NCI-H1694 treated with DMSO at 0.1 percent for 48 hours (cell line): ENCODE results near the gene MLN.
A peak's percentile ranks its signal among the peaks of the same experiment; 100 is the strongest.

Experiments
- DNase-seq: peaks from one replicate; lab custom pipeline; 2025; lab: John Stamatoyannopoulos, UW

Gene MLN

DNA sequence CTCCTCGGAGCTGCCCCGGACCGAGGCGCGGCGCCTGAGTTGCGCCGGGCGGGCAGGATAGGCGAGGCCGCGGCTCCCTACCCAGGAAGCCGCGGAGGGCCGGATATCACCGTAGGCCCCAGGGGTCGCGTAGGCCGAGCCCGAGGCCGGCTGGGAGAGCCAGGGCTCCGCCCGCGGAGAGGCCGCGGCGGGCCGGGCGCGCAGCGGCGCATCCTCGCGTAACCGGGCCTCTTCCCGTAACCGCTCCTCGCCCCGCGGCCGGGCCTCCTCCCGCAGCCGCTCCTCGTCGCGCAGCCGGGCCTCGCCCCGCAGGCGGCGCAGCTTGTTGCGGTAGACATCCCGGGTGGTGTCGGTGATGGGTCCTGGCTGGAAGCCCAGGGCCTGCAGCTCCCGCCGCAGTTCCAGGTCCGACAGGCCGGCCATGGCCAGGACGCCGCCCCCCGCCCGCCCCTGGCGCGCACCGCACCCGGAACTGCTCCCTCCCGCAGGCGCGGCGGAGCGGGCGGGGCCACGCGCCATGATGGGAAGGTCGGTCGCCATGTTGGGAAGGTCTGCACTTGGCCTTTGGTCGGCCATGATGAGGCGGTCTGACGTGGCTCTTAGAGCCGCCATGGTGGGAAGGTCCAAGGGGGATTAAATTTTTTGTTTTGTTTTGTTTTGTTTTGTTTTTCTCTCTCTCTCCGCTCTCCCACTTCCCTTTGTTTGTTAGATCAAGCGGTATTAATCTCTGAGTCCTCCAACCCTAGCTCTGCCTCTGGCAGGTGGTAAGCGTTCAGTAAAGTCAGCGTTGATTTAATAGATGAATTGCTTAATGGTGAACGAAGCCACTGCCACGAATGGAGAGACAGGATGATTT, 14.9 kb downstream of the MLN start, which contains the start of gene LEMD2:
Gene LEMD2, minus strand, starts transcription at position 437 of the 856 bp plus-strand sequence. Its CDS starts 14 bp downstream, at position 423.
- peak; percentile 79 for DNase-seq

DNA sequence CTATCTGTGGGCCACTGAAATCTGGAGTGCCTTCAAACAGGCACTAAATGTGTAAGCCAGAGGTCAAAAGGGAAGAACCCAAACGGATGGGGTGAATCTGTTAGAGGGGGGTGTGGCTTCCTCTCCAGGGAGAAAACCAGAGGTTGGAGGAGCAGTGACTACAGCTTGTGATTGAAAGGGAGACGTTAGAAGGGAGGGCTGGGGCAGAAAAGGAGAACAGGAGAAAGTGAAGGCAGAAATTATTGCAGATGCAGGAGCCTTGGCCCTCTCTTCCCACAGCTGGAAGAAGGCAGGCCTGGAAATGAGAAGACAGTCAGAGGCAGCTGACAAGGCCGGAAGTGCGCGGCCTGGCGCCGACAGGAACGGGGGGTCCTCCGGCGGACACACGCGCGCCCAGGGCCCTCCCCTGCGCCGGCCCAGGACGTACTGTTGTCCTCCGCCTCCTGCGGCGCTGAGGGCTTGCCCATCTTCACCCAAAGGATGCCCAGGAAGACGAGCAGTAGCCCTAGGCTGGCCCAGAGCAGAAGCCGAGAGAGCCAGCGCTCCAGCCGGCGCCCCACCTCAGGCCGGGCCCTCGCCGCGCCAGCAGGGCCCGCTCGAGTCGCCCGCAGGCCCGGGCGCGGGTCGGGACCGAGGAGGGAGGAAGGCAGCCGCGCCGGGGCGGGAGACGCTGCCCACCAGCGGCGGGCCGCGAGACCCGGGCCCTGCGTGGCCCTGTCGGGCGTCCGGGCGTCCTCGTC, 15.7 kb downstream of the MLN start:
- DNase-seq: peak; percentile 14

DNA sequence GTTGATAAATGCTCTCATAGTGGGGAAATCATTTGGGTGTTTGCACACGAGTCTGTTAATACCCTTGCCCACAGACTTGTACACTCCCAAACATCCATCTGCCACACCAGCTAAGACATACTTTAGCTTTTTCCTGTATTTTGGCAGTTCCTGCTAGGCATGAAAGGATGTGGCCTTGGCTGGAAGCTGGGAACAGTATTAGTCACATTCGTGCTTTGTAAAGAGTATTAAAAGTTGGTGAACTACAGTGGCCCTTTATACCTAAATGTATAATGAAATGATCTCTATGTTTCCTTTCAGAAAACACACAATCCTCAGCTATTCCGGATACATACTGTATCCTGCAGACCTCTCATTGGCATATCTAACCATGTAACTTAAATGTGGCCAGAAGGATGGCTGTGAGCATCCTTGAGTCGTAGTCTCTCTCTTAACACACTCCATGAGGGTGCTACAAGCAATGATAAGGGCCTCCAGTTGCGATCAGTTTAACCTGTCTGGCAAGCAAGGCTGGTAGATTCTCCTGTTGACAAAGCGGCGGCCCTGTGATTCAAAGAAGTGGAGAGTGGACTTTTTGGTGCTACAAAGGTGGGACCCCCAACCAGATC, 16.4 kb downstream of the MLN start:
- no peak for DNase-seq

DNA sequence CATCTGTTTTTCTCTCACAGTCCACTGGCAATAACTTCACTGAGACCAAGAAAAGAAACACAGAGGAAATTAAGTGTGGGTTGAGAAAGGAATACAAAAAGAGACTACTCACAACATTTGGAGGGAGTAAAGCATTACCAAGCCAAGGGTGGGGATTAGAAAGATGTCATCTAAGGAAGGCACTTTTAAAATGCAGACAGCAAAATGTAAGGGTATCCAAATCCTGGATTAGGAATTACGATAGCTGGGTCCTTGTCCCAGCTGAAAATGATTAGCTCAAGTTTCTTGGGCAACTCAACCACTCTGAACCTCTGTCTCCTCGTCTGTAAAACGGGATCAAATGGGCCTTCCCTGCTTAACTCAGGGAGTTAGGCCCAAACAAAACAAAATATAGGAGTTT, 17.1 kb downstream of the MLN start:
- DNase-seq: no peak

DNA sequence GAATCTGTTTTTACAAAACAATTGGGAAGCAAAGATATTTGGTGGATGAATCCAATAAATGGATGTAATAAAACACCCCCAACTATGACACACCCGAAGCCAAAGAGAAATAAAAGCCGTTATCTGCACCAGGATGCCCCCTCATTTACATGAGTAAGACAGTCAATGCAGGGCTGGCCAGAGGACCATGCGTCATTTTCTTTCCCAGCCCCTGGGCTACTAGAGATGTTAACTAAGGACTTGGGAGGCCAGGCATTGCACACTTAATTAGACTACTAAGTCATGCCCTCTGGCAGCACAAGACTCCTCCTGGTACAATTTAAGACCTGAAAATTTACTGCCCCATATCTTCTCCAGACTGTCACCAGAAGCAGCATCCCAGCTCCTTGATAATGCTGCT, 18.0 kb downstream of the MLN start:
- DNase-seq: no peak

DNA sequence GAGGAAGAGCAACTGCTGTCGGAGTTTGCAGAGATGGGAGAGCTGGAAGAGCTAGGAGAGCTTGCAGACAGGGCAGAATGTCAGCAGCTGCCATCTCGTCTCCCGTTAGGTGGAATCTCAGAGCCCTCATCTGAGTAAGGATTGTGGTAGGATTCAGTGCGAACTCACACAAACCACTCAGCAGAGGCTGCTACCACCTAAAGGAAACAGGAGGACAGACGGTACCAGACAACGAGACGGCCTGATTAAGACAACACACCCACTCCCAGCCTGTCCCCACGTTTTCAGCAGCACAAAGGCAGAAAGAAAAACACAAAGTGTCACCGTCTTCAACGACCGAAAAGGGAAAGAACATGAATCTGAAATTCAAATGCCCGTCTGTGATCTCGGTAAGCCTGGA, 19.0 kb downstream of the MLN start:
- DNase-seq: no peak

DNA sequence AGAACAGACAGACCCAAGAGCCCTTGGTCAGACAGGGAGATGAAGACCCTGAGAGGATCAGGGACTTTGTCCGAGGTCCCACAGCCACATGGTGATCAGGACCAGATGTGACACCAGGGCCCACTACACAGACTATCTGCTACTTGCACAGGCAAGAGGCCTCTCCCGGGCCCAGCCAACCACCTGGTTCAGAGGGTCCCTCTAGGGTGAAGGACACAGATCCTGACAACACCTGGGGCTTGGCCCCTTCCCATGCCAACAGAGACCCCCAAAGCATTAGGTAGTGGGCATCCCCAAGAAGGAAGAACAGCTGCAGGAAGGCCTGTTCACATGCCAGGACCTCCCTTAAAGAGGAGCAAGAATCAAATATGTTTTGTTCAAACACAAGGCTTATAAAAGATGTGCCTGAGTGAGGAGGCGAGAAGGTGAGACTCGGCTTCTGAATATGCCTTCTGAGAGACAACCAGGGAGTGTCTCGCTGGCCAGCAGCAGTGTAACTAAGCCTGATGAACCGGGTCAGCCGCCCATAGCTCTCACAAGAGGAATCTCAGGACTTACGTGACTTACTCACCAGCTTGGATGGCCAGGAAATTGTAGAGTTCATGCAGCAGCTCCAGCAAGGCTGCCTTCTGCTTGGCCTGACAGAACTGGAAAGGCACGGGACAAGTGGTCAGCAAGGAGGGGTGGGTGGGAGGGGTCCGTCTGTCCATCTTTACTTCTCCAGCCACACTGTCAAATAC, 19.9 kb downstream of the MLN start:
- no peak for DNase-seq

DNA sequence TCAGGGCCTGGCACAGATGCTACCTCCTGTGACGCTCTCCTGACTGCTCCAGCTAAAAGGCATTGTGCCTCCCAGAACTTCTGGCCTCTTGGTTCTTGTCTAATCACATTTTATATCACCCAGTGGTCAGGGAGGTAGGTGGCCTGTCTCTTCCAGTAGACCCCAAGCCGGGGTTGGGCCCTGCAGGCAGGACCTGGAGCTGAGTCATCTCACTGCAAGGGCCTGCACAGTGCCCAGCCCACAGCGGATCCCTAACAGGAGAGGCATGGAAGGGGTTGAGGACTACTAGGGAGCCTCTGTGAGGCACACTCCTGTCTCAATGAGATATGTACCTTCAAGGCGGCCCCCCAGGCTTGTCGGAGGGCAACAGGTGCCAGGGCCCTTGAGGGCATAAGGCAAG, 21.2 kb downstream of the MLN start:
- no peak for DNase-seq

DNA sequence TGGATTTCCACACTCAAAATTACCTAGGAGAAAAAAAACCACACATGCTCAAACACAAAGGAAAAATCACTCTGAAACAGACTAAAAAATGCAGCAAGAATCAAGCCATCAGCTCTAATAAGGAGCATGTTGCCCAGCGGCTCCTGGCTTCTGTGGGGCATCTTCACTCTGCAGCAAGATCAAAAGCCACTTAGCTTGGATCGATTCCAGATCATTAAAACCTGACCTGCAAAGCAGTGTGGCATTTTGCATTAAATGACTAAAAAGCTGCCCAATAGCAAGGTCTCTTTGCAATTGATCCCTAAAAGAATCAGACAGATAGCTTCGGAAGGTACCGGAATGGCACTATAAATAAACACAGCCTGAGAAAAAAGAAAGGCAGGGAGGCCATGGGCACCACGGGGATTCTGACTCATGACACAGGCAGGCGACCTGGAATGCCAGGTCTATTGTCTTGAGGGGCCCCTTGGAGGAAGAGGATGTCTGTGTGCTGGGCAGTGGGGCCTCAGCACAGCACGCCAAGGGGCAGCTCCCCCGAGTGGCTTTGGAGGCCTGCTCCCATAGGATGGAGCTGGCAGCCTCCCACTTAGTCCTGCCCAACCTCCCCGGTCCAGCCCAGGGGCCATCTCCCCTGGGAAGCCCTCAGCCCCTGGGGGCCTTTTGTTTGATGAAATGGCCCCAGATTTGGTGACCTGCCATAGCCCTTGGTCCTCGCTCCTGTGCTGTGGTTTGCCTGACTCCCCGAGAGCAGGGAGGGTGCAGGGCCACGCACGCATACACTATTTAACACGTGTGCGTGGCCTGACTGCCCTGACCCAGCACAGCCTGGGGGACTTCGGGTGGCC, 22.4 kb downstream of the MLN start:
- DNase-seq: no peak

DNA sequence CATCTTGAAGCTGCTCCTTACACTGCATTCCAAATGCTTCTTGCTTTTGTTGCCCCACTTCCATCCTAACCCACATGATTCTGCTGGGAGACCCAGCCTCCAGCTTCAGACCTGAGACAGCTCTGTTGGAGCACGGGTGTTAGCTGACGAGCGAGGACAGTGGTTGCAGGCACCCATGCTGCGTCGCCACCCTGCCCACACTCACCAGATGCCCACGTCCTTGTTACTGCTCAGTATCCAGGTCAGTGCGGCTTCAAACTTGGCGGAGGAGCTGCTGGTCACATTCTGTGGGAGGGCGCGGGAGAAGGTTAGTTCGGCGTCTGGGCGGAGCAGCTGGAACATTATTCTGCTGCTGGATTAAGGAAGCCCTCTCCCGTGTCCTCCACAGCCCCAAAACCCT, 23.9 kb downstream of the MLN start:
- DNase-seq: no peak

DNA sequence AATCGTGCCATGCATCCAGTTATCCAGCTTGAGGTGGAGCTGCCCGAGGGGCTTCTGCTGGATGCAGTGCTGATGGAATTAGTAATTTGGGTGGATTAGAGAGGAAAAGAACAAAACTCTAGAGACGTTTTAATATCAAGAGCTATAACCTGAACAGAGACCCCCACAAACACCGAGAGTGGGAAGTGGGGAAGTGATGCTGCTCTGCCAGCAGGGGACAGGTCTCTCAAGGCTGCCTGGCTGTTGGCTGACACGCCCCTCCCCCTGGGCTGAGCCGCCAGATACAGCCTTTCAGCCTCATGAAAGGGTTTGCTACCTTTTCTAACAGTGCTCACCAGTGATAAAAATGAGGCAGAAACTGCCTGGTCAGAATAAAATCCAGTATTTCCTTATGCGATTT, 24.5 kb downstream of the MLN start:
- DNase-seq: peak; percentile 19

DNA sequence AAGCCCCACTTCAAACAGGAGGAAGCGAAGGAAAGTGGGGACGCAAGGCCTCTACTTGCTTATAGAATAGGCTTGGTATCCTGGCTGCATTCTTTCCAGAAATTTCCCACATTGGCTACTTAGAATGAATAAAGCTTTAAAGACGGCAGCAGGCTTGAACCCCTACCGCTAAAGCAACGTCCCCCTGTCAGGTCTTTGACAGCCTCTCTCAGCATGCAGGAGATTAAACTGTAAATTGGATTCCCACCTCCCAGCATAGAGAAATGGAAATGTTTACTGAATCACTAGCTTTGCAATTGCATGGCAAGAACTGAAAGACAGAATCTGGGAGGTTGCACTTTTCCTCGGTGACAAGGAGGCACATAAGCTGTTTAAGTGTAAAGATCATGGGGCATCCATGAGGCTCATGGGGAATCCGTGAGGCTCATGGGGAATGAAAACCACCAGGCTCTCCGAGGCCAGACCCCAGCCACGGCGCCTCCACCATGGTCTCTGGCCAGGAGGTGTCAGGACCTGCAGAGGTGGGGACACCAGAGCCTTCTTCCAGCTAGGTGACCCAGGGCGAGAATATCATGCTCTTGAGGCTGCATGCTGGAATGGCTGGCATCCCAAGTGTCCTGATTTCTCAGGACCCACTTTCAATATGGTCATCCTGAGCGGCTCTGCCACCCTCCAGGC, 25.2 kb downstream of the MLN start:
- DNase-seq: no peak

DNA sequence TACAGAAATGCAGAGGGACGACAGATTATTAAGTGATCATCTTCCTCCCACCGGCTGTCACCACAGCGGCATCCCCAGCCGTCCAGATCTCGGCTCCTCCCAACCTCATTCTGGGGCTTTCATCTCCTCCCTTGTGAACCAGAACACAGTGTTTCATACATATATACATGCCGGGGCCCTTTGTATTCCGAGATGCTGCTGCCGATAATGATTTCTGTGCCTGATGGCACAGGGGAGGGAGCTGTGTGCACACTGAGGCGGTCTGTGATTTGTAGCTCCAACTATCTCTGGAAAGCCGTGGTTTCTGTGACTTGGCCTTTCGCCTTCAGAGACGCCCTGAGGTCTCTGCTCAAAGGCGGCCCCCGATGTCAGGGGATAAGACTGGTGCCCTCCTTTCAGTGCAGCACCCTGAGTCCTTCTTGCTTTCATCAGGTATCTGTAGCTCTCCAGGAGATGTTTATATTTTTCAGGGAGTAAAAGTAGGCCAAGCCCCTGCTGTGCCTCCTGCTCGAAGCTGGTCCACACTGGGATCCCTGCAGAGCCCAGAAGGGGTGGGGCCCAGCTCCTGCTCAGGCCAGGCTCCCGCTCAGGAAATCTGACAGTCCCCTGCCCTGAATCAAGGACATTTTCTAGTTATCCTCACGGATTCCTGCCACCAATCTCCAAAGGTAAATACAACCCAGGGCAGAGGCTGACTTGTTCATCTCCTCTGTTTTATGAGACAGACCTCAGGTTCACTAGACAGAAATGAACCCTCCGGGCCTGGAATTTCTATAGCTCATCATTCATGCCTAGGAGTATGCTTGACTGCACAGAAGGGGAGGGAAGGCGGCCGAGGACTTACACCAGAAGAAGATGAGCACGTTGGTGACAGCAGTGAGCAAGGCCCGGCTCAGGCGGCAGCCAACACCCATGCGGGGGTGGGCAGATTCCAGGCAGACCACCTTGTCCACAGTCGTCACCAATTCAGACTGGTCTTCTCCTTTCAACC, 26.1 kb downstream of the MLN start:
- no peak for DNase-seq

DNA sequence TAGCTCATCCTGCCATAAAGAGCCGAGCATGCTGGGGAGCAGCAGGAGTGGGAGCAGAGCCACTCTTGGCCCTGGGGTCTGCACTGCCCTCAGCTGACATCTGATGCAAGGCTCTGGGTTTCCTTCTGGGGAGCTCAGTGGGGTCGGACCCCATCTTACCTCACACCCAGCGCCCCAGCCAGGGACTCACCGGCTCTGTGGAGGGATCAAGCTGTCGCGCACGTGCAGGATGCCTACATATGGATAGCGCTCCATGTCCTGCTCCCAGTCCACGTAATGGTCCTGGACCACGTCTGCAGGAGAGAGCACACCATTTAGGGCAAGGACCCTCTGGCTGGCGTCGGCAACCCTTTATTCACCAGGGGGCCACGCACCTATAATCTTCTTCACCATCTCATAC, 27.0 kb downstream of the MLN start:
- no peak for DNase-seq

DNA sequence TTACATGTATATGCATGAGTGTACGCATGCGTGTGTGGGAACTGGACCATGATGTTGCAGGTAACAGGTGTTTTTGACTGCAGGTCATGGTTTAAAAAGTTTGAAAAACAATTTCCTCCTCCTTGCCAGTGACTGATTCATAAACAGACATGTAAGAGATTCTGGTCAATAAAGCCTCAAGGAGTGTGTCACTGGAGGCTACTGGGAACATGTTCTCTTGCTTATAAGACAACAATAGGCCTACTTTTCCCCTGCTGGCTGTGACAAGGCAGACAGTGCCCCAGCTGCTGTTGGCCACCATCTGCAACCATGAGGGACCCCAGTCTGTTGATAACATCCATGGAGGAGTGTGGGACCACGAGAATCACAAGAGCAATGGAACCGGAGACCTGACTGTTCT, 27.6 kb downstream of the MLN start:
- DNase-seq: no peak

DNA sequence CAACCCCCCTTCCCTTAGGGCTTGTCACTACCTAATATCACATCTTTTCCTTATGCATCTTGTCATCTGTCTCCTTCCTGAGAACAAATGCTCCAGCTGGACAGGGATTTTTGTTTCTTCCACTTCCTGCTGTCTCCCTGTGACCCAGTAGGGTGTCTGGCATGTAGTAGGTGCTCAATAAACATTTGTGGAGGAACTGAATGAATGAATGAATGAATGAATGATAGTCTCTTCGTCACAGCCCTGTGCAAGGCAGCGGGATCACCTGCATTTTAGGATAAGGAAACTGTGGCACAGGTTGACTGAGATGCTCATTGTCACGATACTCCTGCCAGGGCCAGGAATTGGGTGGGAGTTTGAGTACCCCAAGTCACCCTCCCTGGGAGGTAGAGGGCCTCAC, 29.0 kb downstream of the MLN start:
- DNase-seq: no peak

DNA sequence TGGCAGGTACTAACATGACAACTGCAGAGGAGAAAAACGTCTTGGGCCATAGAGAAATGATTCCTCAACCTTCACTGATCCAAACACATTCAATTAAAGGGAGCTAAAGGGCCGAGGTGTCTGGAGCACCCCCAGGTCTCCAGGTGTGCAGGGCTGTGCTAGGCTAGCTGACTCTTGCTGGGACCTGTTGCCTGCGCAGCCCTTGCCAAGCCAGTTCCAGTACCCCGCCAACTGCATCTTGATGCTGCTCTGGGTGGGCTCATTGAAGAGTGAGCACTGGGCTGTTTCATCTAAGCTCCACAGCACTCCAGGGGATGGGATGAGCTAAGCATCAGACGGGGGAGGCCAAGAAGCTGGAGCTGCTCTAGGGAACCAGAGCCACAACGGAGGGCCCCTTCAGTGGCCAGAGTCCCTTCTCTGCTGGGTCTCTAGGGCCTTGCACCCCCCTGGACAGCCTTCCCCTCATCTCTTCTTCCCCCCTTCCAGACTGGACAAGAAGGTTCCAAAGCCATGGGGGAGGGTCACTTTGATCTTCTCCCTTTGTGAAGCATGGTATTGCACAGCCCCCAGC, 30.8 kb downstream of the MLN start:
- DNase-seq: no peak

DNA sequence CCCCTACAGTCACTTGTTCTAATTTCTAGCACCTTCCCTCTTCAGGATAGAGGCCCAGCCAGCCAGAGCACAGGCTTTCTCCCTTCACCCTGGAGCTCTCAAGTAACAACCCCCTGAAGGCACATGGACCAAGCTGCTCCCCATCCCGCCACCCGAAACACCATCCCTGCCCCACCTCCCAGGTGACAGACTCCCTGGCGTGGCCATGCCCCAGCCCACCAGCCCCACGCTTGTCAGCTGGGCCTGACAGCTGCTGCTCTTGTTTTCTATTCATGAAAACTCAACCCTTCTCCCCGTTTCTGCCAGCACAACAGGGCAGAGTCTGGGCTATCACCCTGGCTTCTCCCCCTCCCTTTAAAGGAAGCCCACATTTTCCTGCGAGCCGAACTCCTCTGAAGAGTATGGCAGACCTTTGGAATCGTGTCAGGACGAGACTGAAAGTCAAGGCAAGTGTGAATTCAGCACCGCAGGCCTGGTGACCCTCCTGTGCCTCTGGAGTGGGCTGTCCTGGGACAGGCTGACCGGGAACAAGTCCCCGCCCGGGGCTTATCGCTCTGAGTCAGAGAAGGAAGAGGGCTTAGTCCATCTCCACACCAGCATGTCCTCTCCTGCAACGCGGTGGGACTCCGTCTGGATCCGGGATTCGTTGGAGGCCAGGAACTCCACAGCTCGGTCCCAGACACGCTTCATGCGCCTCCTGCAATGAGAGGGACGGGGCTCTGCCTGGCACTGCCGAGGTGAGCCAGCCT, 31.5 kb downstream of the MLN start:
- peak; percentile 18 for DNase-seq
